Daoy (cell line): ENCODE measurements around the gene TJP2. TPM values are rescaled to one million over a fixed set of nuclear protein-coding genes. Genes with fewer than 3 reads are reported as not detected.

ENCODE experiments used
- DNase-seq: peaks from one replicate; pipeline ENCODE4 v3.0.0-alpha.2; 2015; ENCODE audit warnings: low read depth
- total RNA-seq: library from RNA; depleted of rRNA; stranded (reverse); fragments of >200 nt; shearing (Covaris generic); gene quantifications from 2 replicates; pipeline ENCODE4 v1.2.3, GENCODE V29; 2014

Gene TJP2
- total RNA-seq, 1 experiment from 2014 or later: 69.8 TPM

DNA sequence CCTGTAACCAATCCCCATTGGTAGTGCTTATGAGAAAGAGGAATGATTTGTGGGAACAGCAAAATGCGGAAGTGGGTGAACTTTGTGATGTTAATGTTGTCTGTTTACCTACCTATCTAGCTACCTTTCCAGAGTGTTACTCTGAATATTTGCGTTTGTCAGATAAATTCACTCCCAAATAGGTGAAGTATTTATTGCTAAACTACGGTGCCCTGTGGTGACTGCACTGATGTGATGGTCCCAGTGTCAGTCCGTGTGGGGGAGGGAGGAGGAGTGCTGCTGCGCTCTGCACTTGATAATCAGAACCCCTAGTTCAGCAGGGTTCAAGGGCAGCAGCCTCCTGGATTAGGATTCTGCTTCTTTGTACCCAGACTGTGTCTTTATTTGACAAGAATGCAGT, 55.3 kb downstream of the TJP2 start:
- no peak for DNase-seq

GRCh38 chr9:69232135-69232534, 58.1 kb downstream of the TJP2 start:
- no peak for DNase-seq

DNA sequence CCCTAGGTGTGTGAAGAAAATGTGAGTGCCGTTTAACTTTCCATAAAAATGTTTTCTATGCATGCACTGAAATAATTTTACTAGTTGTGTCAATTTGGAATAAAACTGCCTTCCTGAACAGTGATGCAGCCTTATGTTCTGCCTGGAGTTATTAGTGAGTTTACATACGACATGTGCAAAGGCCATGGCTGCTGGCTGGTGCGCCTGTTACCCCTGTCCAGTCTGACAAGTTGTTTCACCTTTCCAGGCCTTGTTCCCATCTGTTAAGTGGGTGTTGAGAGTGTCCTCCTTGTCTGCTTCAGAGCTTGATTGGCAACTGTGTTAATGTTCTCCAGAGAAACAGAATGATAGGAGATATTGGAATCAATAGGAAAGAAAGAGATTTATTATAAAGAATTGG, 60.6 kb downstream of the TJP2 start:
- DNase-seq: no peak

DNA sequence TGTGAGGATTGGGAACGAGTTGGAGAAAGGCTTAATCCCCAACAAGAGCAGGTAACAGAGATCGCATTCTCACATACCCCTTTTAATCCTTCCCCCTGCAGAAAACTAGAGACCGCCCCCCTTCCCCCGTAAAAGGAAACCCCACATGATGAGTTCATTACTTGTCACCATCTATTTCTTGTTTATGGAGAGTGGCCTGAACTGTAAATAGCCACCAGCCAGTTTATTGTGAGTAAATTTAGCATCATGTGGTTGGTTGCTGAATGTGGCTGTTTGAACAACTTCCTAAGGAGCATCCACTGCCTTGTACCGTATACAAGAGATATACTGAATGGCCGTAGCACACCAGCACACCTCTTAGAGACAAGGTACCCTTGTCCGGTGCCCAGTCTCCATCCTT, 62.1 kb downstream of the TJP2 start:
- no peak for DNase-seq

DNA sequence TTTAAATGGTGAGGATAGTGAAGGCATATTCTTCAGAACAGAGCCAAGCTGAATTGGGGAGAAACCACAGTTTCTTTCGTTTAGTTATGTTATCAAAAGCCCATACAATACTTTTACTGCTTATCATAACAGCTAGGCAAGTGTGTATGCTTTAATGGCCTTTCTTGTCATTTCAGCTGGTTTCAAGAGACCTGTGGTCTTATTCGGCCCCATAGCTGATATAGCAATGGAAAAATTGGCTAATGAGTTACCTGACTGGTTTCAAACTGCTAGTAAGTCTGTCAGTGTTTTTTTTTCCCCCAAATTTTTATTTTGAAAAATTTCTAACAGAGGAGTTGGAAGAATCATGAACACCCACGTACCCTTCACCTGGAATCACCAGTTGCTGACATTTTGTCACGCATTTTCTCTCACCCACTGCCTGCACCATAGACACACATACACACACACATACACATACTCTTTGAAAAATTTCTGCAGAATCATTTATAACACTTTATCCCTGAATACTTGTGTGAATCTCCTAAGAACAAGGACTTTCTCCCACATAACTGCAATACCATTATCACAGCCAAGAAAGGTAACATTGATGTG, 63.7 kb downstream of the TJP2 start:
- no peak for DNase-seq

DNA sequence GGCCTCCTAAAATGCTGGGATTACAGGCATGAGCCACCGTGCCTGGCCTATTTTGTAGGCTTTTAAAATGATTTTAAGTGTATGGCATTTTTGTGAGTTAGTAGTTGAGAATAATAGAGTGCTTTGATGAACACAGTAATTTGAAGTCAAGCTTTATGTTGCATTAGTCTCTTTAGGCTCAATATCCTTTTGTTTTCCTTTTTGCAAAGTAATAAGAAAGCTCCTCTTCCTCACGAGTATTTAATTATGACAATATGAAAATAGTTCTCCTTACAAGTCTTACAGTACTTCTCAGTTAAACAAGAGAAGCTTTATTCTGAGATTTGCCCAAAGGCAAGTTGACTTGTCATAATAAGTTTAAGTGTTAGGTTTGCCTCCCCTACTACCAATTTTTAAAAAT, 69.0 kb downstream of the TJP2 start:
- no peak for DNase-seq

DNA sequence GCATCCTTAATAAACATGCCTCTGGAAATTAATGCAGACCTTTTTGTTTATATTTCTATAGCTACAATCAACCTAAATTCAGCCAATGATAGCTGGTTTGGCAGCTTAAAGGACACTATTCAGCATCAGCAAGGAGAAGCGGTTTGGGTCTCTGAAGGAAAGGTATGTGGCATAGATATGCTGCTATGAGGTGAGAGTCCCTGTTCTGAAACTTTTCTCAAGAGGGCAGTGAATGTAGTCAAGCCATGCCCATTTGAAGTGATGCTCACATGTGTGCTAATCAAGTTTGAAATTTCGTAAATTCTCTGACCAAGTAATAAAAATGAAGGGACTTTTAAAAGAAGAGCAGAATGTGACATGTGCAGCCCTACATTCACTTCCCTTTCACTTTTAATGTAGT, 72.6 kb downstream of the TJP2 start:
- no peak for DNase-seq

DNA sequence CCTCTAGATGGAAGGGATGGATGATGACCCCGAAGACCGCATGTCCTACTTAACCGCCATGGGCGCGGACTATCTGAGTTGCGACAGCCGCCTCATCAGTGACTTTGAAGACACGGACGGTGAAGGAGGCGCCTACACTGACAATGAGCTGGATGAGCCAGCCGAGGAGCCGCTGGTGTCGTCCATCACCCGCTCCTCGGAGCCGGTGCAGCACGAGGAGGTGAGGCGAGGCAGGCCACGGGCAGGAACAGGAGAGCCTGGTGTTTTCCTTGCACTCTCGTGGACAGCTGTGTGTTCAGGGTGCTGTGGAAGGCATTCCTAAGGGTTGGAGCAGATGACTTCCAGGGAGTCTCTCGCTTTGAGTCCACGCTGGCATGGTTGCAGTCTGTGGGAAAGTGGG, 73.9 kb downstream of the TJP2 start:
- DNase-seq: no peak

GRCh38 chr9:69249337-69249736, 75.3 kb downstream of the TJP2 start:
- DNase-seq: peak; percentile 33

DNA sequence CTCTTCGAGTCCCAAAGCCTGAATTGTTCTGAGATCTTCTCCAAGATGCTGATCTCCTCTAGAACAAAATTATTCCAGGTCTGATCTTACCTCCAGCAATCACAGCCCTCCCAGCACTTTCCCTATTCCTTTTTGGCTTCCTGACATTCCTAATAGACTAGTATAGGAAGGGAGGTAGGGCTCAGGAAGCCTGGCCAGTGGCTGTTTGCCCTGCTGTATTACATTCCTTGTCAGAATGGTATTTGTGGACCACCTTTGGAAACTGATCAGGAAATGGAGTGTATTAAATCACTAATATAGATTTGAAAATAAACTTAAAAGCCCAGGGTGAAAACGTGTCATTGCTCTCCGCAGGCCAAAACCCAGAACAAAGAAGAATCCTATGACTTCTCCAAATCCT, 76.6 kb downstream of the TJP2 start:
- DNase-seq: no peak

- no peak for DNase-seq
These were observed 78.4 kb downstream of the TJP2 start for GRCh38 chr9:69252436-69252835.

GRCh38 chr9:69253057-69253456, 79.0 kb downstream of the TJP2 start:
- DNase-seq: no peak

- no peak for DNase-seq
These were observed 80.1 kb downstream of the TJP2 start for GRCh38 chr9:69254223-69254622.

GRCh38 chr9:69255591-69255990, 81.5 kb downstream of the TJP2 start:
- DNase-seq: no peak

DNA sequence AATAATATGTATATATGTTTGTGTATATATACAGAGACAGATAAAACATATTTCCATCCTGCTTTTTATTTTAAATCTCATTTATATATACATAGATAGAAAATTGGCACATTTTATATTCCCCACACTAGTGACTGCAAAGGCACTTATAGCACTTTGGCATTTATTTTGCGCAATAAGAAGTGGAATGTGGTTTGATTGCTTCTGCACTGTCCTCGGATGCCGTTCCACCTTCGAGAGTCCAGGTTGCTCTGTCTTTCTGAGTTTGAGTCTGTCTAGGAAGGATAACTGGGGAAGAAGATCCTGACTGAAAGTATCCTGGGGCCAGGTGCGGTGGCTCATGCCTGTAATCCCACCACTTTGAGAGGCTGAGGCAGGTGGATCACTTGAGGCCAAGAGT, 84.5 kb downstream of the TJP2 start:
- DNase-seq: no peak

DNA sequence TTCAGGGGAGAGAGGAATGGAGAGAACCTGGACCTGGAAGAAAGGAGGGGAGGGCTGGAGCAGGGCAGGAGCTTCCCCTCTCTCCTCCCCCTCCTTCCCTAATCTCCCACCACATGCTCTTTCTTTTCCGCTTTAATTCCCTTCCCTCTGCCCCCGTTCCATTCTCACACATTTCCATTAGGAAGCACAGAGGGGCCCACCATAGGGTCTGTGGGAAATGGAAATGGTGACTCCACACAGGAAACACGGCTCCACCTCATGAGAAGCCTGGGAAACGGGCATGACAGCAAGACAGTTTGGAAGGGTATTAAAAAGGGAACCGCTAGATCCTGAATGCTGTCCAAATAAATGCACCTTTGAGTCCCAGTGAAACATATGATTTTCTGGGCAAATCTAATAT, 86.1 kb downstream of the TJP2 start:
- DNase-seq: no peak

DNA sequence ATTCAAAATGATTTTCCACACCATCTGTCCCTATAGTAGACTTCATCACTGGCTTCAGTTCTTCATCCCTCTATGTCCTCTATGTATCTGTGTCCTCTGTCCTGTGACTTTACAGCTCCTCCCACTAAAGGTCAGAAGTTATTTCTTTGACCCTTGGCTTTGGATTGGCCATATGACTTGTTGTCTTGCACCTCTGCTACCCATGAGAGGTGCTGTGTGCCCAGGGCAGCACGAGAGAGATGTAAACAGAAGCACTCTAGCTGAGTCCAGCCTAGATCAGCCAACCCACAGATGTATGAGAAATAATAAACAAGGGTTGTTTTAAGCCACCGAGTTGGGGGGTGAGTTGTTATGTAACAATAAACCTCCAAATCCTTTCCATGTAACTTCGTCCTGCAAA, 87.6 kb downstream of the TJP2 start:
- DNase-seq: no peak

- peak; percentile 45 for DNase-seq
These were observed 90.4 kb downstream of the TJP2 start for GRCh38 chr9:69264526-69264925.

DNA sequence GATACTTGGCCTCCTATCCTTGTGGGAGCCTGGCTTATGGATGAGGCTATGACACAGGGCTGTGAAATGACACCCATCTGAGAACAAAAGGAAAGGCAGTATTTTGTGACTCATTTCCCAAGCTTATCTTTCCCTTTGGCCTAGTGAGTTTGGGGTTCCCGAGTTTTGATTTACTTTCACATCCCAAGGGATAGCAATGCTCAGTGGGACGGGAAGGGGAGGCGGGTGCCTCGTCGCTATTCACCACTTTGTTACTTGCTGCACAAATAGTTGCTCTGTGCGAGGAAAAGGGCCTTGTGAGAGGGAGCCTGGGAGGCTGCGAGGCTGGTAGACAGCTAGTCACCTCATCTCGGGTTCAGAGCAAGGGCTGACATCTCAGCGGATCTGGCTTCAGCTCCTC, 91.8 kb downstream of the TJP2 start:
- DNase-seq: peak; percentile 76

GRCh38 chr9:69272212-69272611, 98.1 kb downstream of the TJP2 start:
- DNase-seq: no peak

GRCh38 chr9:69273161-69273560, 99.1 kb downstream of the TJP2 start:
- DNase-seq: no peak

DNA sequence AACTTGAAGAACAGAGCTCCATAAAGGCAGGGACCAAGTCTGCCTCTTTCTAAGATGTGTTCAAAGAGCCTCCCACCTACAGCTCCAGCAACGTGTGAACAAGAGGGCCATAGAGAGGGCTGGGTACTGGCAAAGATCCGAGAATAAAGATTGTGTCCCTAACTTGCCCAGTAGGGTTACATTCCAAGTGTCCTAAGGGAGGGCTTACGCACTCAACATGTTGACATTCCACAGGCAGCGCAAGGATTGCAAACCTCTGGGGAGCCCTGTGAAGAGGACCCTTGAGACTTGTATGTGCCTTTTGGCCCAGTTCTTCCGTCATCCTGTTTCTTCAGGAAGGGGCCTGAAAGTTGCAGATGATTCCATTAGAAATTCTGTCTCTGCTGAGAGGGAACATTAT, 102.7 kb downstream of the TJP2 start:
- DNase-seq: no peak

DNA sequence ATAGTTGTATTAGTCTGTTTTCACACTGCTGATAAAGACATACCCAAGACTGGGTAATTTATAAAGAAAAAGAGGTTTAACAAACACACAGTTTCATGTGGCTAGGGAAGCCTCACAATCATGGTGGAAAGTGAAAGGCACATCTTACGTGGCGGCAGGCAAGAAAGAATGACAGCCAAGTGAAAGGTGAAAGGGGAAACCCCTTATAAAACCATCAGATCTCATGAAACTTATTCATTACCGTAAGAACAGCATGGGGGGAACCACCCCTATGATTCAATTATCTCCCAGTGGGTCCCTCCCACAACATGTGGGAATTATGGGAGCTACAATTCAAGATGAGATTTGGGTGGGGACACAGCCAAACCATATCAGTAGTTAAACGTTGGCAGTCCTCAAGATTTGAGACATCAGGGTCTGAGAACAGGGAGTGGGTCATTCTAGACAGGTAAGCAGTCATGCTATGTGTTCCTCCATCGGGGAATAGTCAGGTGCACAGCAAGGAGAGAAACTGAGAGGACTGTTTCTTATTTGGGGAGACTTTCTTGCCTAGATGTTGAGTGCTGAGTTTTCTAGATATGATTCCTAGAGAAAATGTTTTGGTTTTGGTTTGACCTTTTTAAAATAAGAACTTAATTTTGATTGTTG, 105.1 kb downstream of the TJP2 start:
- DNase-seq: no peak

GRCh38 chr9:69279733-69280132, 105.7 kb downstream of the TJP2 start:
- no peak for DNase-seq
